ACHN (cell line): ENCODE data around the gene HTR2C.
"Not testable (repeated sequence)": the region's sequence is repeated elsewhere in the genome, so short reads cannot be mapped to it uniquely, and the experiment has no call there.

Source experiments
- DNase-seq: peaks from one replicate; pipeline ENCODE4 v3.0.0-alpha.2; 2015
- in situ Hi-C: cut with HindIII; loops from 2 replicates; pipeline ENCODE4 v1.10.0; 2017; ENCODE audit warnings: low sequenced_read_pairs, low pct_ligation_motif_present, low pct_unique_long_range_greater_than_20kb

The HTR2C gene

DNA sequence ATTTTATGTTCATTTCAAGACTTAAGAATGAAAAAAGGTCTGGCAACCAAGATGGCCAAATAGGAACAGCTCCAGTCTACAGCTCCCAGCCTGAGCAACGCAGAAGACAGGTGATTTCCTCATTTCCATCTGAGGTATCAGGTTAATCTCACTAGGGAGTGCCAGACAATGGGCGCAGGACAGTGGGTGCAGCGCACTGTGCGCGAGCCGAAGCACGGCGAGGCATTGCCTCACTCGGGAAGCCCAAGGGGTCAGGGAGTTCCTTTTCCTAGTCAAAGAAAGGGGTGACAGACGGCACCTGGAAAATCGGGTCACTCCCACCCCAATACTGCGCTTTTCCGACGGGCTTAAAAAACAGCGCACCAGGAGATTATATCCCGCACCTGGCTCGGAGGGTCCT, 116.6 kb downstream of the HTR2C start:
- in situ Hi-C loops = not testable (repeated sequence)

DNA sequence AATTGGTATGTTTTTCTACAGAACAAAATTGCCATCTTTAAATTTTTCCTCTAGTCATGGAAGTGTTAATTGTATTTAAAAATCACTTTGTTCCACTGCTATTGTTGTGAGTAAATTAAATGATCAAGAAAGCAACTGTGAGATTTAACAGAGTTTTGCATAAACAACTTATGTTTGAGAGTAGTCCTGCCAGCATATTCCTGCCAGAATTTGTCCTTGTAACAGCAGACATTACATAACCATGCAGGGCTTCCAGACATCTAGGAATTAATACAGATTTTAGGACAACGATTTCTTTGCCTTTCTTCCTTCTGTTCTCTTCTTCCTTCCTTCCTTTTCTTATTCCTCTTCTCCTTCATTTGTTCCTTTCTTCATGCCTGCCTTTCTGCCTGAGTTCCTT, 125.5 kb downstream of the HTR2C start:
- DNase-seq = no peak
- in situ Hi-C loops = no loop called here

More for the DNA sequence above, 116.6 kb downstream of the HTR2C start:
- DNase-seq = not testable (repeated sequence)

DNA sequence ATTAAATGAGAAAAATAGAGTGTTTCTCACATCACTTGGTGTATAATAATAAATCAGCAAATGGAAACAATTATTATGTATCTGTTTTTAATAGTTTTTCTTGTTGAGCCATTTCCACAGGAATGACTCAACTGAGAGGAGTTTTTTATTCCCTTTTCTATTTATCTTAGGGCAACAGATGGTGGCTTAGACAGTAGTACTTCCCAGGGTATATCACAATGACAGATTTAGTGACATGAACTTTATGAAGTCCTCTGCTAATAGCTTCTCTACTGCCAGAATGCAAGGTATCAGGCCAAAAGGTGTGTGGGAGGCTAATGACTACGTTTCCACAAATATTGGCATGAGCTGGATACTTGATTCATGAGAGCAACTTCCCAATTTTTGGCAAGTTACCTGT, 126.7 kb downstream of the HTR2C start:
- in situ Hi-C loops = no loop called here
- no peak for DNase-seq

DNA sequence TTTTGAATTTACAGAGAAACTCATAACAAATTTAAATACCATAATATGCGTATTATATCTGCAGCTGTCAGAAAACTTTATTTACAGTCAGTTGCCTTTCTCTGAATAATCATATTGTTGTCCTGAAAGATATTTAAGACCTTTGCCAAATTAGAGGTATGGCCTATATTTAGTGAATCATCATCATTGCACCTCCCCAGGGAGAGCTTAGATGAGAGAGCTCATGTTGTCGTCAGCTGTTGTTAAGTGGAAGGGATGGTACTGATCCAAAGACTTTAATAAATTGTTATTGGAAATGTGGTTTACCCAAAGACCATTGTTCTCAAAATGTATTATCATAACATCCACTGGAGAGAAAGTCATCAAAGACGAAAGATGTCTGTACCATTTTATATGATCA, 128.6 kb downstream of the HTR2C start:
- in situ Hi-C loops = no loop called here
- no peak for DNase-seq

DNA sequence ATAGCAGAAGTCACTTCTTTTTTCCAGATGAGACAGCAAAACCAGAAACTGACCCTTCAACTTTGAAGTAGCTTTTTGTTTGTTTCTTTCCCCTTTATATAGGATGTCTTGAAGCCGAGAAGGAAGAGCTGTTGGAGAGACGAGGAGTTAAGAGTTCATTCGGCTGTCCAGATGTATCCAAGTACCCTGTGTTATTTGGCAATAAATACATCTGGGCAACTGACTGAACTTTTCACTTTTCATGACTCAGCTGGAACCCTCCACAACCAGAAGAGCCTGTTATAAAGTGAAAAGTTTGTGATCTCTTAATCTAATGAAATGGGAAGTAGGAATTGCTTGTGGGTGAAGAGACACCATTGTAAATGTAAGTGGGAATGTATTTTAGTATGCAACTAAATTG, 131.2 kb downstream of the HTR2C start:
- DNase-seq = no peak
- in situ Hi-C loops = no loop called here

DNA sequence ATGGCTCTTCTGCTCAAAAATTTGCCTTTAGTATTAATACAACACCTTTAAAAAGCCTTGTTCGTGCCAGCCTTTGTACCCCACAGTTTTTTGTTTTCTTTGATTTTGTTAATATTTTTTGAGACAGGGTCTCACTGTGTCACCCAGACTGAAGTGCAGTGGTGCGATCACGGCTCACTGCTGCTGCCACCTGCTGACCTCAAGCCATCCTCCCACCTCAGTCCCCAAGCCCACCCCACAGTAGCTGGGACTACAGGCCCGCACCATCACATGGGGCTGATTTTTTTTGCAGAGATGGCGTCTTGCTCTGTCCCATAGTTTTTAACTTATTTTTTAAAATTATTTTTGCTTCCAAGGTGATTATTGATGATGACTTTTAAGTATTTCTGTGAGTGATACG, 134.0 kb downstream of the HTR2C start:
- in situ Hi-C loops = no loop called here
- no peak for DNase-seq

DNA sequence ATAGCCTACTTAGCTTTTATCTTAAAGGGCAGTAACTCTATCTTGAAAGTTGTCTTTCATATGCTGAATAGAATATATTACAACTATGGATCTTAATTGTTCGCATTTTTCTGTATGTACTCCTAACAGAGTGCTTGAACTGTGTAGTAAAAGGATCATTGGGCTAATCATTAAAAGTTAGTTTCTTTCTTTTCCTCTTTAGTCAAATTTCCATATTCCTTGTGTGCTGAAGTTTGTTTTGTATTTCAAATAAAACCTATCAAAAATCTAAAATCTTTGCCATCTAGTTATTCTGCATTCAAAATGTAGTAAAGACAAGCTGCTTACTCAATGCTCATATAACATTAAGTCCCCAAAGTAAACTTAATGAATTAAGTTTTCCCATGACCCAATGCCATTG, 182.7 kb downstream of the HTR2C start:
- in situ Hi-C loops = no loop called here
- no peak for DNase-seq

DNA sequence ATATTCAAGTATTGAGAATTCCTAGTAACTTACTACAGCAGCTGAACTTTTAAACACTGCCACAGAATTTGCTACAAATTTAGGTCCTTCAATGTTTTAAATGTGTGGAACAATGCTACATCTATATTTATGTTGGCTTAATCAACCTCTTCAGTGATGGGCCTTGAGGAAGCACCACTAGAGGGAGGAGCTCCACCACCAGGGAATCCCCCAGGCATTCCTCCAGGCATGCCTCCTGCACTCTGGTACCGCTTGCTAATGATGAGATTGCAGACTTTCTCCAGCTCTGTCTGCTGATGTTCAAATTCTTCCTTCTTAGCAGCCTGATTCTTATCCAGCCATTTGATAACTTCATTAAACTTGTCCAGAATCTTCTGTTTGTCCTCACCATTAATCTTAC, 190.8 kb downstream of the HTR2C start:
- DNase-seq = no peak
- in situ Hi-C loops = no loop called here

DNA sequence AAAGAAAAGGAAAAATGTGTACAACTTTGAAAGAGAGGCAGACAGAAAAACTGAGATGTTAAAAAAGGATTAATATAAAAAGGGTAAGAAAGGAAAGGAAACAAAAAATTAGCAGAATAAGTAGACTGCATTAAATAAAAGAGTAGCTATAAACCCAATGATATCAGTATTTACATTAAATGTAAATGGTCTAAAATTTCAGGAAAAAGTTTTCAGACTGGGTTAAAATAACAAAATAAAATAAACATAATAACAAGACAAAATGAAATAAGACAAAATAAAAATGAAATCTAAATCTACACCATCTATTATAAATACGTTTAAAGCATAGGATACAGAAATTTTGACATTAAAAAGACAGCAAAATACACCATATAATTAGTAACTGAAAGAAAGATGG, 199.0 kb downstream of the HTR2C start:
- DNase-seq = no peak
- in situ Hi-C loops = no loop called here

DNA sequence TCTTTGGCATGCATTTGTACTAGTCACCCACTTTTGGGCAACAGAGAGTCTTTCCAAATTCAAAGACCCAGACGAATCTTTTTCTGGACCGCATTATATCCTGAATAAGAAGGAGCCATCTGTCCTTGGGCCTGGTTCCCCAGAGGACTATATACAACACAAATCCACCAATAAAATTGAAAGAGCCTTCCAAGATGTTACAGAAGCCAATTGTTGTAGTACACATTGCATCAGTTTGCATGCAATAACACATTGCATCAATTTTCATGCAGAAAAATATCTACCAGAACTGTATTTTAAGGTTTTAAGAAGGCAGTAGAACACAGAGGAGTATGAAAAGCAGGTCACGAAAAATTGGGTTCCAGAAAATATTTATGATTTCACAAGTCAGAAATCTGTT, 203.2 kb downstream of the HTR2C start:
- in situ Hi-C loops = no loop called here
- DNase-seq = no peak

DNA sequence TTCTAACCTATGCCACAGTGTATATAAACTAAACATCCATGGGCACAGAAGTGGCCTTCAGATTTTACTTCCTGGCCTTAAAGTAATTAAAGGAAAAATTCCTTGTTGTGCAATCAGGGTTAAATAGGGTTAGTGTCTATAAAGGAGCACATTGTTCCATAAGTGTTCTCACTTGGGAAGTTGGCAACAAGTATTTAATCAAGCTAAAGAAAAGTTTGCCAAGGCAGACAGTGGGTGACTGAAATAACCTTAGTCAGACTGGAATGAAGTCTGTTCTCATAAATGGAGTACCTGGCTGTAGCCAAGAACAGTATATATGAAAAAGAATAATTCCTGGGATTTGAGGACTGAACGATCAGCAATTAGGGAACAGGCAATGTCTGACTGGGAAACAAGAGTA, 213.6 kb downstream of the HTR2C start:
- DNase-seq = no peak
- in situ Hi-C loops = no loop called here

DNA sequence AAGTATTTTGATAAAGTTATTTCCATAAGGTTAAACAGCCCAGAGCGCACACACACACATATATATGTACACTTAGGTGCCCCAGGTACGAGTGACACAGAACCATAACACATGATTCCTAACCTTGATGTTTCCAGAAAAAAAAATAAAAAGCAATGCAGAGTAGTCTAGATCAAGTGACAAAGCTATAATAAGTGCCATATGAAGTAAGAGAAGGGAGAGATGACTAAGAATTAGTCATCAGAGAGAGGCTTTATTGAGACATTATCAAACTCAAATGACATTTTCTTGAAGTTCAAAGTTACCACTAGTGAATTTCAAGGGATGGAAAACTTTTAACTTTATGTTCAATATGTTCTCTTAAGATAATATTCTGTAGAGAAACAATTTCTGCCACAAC, 215.0 kb downstream of the HTR2C start:
- no peak for DNase-seq
- in situ Hi-C loops = no loop called here

DNA sequence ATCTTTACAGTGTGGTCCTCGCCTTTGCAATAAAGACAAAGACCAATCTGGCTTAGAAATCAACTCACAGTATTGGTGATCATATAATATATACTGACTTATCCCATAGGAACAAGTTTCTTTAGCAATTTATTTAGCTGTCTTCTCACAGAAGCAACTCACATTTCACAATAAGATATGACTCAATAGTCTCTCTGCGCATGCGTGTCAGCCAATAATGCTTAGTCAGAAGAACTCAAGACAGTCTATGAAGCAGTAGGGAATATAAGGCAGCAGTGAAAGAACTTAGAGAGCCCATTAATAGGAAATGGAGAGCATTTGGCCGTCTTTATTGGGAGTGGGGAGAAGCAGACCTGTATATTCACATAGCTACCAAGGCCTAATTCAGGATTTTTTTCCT, 216.8 kb downstream of the HTR2C start:
- DNase-seq = no peak
- in situ Hi-C loops = no loop called here

DNA sequence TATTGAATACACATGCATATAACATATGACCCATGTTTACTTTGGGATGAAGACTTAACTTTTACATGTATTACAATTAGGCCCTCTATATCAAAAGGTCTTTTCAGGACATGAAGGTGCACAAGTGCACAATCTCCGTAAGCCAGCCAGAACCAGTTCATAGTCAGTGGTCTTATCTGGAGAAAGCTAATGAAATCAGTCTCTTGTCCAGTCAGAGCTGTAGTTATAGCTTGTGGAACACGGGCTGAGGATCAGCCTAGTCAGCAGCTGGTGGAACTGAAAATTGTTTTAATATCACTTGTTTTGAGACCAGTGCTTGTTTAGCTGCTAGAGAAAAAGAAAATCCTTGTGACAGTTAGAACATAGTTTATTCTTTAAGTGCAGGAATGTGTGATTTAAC, 235.6 kb downstream of the HTR2C start:
- in situ Hi-C loops = no loop called here
- no peak for DNase-seq

DNA sequence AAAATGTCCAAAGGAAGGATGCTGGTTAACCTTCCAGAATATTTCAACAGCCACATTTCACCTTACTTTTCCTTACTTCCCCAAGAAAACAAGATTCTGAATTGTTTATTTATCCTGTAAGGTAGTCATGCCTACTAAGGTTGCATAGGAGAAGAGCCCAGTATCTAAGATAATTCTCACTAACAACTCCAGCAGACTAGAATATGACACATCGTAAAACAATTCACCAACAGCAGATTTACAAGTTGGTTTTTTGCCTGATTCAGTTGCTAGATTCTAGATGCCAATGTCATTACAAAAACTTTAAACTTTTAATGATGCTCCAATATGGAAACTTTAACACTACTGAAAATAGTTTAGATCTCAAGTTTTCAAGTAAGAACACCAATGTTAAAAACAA, 257.2 kb downstream of the HTR2C start:
- in situ Hi-C loops = no loop called here
- DNase-seq = no peak

DNA sequence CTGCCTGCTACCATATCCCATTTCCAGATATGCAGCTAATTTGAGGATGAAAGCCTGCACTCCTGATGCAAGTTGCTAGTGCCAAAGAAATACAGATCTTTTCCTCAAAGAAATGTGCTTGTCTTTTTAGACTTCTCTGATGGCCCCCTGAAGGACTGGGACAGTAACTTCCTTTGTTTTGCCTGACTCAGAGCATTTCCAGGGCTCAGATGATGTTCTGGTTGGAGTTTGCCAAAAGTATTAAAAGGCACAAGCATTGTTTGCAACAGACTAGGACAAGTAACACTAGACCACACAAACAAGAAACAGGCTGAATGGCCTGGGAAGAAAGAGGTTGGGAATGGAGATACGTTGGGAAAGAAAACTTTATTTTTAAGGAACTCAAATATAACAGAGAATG, 258.3 kb downstream of the HTR2C start:
- in situ Hi-C loops = no loop called here
- no peak for DNase-seq

DNA sequence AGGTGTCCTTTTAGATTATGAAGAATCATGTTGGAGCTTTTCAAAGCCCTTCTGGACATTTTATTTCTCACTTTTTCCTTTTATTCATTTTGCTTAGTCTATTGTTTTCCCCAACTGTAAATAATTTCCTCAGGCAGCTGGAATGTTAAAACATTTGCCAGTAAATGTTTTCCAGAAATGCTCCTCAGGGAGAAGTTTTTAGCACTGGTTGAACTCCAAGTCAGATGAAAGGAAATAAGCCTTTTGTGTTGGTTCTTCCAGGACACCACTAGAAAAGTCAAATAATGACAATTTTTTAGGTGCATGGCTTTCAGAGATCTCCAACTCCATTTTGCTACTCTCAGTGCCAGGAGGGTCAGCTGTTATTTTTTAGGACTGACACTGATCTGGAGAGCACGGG, 305.6 kb downstream of the HTR2C start:
- in situ Hi-C loops = no loop called here

DNA sequence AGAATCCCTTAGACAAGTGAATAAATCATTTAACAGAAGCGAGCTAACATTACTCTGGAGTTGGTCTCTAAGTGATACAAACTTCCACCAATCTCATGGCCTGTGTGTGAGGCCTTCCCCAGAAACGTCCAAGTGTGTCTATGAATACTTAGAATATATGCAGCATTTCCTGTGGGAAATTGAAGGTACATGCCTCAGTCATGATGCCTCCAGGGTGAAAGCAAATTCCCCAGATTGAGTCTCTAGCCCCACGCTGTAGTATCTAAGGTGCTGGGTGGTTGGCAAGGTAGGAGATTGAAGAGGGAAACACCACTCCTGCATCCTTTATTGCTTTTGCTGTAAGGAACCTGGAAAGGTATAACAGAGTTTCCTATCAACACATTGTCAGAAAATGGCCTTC, 319.7 kb downstream of the HTR2C start:
- in situ Hi-C loops = no loop called here

More for the DNA sequence above, 305.6 kb downstream of the HTR2C start:
- DNase-seq = no peak

DNA sequence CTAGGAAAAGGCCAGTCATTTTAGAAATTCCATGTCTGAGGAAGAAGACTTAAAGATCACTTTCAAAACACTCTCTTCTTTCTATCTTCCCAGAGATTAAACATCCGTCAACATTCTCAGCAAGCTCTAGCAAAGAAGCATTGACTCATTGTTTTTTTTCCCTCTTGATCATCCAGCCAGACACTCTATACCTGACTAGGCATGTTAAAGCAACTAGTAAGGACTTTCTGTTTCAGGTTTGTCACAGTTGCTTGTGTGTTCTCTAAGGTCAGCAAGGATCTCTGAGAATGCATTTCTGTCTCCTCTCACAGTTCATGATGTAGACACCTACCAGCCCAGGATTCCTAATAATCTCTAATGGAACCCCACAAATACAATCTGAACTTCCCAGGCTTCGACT, 321.4 kb downstream of the HTR2C start:
- DNase-seq = no peak
- in situ Hi-C loops = no loop called here

More for the DNA sequence above, 319.7 kb downstream of the HTR2C start:
- DNase-seq = no peak

DNA sequence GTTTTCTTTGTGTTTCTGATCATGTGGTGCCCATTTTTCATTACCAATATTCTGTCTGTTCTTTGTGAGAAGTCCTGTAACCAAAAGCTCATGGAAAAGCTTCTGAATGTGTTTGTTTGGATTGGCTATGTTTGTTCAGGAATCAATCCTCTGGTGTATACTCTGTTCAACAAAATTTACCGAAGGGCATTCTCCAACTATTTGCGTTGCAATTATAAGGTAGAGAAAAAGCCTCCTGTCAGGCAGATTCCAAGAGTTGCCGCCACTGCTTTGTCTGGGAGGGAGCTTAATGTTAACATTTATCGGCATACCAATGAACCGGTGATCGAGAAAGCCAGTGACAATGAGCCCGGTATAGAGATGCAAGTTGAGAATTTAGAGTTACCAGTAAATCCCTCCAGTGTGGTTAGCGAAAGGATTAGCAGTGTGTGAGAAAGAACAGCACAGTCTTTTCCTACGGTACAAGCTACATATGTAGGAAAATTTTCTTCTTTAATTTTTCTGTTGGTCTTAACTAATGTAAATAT, 323.2 kb downstream of the HTR2C start:
- DNase-seq = no peak
- in situ Hi-C loops = no loop called here

DNA sequence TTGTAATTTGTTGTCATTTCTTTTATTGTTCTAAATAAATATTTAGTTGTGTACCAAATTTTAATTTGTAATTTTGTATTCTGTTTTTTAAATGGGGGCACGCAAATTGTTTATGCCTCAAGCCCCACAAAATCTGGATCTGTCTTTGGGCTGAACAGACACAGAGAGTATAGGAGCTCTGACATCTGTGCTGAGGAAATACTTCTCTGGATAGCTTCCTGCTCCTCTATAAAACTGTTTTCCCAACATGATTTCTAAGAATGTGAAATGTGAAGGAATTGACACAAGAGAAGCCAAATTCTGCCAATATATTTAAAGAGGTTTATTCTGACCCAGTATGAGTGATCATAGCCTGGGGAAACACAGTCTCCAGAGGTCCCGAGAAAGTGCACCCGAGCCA, 340.5 kb downstream of the HTR2C start:
- in situ Hi-C loops = no loop called here
- DNase-seq = no peak
